HG02759 (cell line): Measurements from ENCODE around the gene ZNF83.
"Not testable (repeated sequence)": the region's sequence is repeated elsewhere in the genome, so short reads cannot be mapped to it uniquely, and the experiment has no call there.

ENCODE experiments used
- ATAC-seq: cut with Tn5 transposase; IDR thresholded peaks from one replicate; pipeline ENCODE4 v1.9.1; 2021; ENCODE audit warnings: mild to moderate bottlenecking, moderate library complexity; ENCODE audit not compliant: unreplicated experiment

The ZNF83 gene

DNA sequence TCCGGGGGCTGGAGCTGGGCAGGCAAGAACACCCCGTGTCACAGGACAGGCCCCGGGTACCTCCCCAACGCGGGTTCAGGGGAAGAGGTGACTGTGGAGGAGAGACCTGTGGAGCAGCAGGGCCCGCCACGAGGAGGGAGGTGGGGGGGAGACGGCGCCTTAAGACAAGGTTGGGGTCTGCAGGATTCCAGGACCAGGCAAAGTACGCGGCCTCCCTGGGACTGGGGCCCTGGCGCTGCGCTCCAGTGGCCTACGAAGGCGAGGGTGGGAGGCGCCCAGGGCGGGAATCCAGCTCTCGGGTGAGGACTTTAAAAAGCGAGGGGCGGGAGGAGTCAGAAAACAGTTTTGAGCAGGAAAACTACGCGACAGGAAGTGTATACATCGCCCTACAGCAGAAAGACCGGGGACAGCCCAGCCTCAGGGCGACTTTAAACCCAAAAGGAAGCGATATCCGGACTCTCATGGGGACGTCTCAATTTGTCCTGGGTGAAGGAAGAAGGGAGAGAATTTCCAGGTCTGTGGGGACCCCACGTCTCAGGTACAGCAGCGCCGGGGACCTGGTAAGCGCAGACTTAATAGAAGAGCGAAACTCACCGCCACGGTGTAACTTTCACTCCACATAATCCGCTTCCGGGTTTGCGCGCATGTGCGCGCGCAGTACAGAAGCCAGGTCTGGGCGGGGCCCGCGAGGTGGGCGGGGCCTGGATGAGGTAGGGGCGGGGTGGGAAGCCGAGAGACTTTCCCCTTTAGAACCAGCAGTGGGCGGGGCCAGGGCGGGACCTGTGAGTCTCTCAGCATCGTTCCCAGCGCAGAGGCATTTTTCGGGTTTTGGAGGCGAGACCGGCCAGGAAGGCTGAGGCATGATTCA lies at the start of gene ZNF83:
Gene ZNF83, minus strand, starts transcription at position 638 of the 868 bp plus-strand sequence.
- ATAC-seq = peak; percentile 90

DNA sequence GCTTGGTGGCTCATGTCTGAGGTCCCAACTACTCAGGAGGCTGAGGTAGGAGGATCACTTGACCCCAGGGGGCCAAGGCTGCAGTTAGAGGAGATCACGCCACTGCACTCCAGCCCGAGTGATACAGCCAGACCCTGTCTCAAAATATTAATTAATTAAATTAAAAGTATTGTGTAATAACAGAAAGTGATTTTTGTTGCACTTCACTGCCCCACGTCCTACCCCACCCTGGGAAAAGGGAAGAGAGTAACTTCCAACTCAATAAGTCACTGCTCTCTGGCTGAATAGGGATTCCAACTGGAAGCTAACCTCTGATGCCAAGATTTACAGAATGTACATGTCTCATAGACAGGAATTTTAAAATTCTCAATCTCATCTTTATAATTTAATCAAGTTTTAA lies 49.5 kb upstream of the ZNF83 start:
- ATAC-seq = no peak

DNA sequence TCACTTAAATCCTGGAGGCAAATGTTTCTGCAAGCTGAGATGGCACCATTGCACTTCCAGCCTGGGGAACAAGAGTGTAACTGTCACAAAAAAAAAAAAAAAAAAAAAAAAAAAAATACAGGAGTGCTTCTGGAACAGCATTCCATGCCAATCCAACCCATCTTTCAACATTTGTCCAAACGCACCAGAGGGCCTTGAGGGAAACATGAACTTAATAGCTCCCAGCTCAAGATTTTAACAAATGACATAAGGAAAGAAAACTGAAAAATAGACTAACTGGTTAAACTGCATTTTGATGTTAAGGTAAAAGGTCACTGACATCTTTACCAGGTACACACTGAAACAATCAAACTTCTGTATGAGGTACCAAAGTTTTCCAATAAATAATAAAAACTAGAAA lies 47.7 kb upstream of the ZNF83 start:
- ATAC-seq = no peak

DNA sequence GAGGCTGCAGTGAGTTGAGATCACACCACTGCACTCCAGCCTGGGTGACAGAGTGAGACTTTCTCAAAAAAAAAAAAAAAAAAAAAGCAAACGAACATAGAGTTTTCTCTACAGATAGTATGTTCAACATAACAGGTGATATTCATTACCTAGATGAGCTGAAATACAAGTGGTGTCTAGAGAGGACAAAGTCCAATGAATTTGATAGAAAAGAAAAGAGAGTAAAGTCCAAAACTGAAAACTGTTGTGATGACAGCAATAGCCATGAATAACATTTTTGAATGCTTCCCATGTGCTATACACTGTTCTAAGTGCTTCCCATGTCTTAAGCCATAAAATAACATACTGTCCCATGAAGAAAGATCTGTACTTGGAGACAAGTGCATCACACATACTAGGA lies 43.1 kb upstream of the ZNF83 start:
- ATAC-seq = not testable (repeated sequence)

DNA sequence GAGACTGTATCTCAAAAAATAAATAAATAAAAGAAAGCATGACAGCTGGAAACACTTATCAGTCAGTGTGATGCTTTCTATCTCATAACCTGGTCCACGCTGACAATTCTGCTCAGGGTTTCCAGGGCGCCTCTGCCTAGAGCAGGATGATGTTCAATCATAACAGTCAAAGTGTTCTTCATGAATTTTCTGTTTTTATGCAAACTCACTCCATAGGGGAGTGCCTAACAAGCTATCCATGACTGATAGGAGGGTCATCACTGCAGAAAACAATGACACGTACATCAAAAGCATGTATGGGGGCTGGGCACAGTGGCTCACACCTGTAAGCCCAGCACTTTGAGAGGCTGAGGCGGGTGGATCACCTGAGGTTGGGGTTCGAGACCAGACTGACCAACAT lies 41.4 kb upstream of the ZNF83 start:
- ATAC-seq = no peak

DNA sequence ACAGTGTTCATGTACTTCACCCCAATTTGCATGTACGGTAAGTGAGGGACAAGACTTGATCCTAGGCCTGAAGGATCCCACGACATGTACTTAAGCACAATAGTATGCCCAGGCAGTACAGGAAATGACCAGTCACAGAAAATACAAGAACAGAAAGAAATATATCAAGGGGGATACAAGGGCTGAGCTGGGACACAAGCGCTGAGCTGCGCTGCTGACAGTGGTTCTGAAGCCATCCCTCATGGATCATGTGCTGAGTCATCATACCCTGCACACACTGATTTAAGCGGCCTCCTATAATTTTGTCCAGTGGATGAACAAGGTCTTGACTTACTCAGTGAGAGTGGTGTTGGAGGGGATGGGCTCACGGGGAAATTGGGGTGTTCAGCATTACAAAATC lies 37.1 kb upstream of the ZNF83 start:
- ATAC-seq = not testable (repeated sequence)

DNA sequence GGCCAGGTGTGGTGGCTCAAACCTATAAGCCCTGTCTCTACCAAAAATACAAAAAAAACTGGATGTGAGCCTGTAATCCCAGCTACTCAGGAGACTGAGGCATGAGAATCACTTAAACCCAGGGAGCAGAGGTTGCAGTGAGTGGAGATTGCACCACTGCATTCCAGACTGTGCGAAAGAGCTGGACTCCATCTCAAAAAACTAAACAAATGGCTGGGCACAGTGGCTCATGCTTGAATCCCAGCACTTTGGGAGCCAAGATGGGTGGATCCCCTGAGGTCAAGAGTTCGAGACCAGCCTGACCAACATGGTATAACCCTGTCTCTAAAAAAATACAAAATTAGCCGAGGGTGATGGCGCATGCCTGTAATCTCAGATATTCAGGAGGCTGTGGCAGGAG lies 34.9 kb upstream of the ZNF83 start:
- no peak for ATAC-seq

DNA sequence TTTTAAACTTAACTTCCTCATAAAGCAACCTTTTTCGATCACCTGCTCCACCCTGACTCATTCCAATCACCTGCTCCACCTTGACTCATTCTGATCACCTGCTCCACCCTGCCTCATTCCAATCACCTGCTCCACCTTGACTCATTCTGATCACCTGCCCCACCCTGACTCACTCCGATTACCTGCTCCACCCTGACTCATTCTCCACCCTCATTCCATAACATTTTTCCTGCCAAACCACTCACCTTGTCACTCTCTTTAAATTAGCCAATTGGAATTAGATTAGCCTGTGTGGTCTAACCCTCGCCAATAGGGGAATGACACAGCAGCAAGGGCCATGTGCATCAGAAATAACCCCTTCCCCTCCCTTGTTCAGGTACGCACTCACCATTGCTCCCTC lies 31.9 kb upstream of the ZNF83 start:
- no peak for ATAC-seq

DNA sequence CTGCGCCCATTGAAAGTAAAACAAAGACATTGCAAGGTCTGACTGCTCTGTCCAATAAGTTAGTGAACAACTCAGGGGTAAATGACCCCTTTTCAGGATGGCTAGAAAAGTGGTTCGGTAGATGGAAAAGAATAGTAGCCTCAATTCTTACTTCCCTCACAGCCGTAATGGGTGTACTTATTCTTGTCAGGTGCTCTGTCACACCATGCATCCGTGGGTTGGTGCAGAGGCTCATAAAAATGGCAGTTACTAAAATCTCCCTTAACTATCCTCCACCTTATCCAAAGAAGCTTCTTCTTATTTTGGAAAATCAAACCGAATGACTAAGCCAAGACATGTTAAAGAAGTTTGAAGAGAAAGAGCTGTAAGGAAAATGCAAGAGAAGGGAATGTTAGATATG lies 31.4 kb upstream of the ZNF83 start:
- ATAC-seq = no peak

DNA sequence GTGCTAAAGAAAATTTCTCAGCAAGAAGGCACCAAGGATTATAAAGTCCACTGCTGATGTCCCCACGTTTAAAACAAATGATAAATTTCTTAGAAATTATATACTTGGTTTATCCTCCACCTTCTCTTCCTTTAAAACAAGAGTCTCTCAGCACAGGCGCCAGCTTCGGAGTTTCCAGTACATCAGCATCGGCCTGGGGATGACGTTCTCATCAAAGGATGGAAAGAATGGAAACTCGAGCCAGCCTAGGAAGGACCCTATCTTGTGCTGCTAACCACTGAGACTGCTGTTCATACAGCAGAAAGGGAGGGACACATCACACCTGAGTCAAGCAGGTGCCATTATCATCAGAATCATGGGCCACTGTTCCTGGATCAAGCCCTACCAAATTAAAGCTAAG lies 29.8 kb upstream of the ZNF83 start:
- no peak for ATAC-seq

DNA sequence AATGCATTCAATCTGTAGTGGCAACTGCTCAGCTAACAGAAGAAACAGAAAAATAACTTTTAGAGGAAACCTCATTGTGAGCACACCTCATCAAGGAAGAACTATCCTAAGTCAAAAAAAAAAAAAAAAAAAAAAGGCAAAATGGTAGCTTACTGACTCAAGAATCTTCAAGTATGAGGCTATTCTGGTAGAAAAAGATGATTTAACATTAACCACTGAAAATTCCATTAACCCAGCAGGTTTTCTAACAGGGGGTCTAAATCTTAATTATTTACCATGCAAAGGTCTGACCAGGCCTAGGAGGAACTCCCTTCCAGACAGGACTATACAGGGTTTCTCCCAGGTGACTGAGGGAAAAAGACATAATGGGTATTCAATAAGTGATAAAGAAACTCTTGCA lies 28.4 kb upstream of the ZNF83 start:
- ATAC-seq = no peak

DNA sequence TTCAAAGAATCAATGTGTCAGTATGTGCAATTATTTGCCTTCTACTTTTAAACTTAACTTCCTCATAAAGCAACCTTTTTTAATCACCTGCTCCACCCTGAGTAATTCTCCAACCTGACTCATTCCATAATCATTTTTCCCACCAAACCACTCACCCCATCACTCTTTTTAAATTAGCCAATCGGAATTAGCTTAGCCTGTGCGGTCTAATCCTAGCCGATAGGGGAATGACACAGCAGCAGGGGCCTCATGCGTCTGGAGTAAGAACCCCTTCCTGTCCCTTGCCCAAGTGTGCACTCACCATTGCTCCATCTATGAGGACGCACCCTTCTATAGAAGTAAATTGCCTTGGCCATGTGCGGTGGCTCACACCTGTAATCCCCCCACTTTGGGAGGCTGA lies 27.4 kb upstream of the ZNF83 start:
- ATAC-seq = no peak

DNA sequence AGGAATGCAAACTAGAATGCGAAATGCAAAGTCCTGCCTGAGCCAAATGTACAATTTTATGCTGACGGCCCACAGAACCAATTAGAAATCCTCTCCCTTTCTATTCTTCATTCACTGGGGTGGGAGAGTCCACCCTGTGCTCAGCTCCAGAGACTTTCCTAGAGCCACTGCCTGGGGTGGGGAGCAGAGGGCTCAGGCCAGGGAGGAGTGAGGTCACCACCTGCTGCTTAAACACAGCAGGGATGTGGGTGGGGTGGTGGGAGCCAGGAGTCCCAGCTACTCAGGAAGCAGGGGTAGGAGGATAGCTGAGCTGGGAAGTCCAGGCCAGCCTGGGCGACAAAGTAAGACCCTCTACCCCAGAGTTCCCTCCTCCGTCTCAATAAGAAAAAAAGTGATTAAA lies 26.9 kb upstream of the ZNF83 start:
- no peak for ATAC-seq

DNA sequence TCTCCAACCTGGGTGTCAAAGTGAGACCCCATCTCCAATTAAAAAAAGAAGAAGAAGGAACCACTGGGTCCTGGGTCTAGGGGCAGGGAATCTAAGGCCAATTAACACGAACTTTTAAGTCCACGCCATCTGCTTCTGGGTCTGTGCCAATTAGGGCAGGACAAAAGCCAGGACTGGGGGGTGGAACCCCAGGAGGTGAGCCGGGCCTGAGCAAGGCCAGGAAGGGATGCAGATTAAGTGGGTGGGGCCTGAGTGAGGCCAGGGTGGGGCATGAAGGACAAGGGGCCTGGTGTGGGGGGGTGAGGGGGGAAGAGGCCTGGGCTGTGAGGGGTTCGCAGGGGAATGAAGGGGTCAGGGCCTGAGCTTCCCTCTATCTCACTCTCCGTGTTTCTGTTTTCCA lies 26.3 kb upstream of the ZNF83 start:
- no peak for ATAC-seq

DNA sequence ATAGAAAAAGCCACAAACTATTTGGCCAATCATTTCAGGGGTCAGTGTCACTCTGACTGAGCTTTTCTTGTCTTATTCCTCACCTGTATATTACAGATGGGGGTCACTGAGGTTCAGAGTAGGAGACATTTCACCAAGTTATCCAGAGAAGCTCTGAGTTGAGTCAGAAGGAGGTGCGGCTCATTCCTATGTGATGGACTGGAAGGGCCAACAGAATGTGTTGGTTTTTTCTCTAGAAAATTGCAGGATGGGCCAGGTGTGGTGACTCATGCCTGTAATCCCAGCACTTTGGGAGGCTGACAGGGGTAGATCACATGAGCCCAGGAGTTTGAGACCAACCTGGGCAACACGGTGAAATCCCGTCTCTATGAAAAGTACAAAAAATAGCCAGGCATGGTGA lies 24.5 kb upstream of the ZNF83 start:
- no peak for ATAC-seq

DNA sequence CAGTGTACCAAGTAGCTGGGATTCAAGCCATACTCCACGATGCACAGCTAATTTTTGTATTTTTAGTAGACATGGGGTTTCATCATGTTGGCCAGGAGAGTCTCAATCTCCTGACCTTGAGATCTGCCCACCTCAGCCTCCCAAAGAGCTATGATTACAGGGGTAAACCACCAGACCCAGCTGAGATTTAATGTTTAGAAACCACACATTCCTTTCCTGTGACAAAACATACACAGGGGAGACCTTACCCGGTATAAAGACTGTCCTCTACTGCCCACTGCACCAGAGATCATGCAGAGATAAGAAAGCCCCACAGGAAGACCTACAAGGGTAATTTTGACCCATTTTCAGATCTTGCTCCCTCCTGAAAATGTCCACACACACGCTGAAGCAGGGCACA lies 22.8 kb upstream of the ZNF83 start:
- ATAC-seq = no peak

DNA sequence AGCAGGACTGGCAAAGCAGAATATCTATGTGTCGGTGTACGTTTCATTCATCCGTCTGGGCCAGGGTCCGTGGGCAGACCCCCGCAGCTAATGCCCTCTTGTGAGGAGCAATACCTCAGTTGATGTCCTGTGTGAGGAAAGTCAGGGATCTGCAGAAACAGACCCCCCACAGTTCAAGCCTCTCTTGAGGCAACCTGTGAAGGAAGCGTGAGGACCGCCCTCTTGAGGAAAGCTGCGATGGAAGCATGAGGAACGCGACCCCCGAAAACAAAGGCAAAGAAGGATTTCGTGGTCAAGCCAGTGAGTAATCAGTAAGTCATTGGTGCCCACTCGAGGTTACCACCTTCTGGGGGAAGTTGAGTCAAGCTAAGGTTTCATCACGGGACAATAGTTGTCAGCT lies 20.9 kb upstream of the ZNF83 start:
- no peak for ATAC-seq

DNA sequence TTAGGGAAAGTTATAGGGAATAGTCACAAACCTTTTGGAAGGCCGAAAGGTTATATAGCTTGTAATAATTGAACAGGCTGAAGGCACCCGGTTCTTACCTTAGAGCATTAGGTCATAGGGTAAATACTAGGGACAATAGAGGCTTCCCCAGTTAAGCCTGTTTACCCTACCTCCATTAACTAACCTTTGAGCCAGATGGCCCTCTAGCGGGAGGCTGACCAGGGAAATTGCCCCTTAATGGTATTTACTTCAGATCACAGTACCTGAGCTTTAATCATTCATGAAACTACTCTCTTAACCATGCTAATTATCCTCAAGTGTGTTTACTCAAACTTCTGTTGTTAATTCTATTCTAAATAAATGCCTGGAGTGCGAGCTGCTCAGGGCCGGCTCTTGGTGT lies 20.4 kb upstream of the ZNF83 start:
- ATAC-seq = no peak

DNA sequence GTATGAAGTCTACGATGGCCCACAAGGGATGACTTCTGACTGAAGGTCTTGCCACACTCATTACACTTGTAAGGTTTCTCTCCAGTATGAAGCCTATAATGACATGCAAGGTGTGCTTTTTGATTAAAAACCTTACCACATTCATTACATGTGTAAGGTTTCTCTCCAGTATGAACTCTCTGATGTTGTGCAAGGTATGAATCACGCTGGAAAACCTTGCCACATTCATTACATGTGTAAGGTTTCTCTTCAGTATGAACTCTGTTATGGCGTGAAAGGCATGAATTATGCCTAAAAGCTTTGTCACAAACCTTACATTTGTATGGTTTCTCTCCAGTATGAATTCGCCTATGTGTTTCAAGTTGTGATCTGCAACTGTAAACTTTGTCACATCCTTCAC lies 15.0 kb upstream of the ZNF83 start:
- ATAC-seq = no peak

DNA sequence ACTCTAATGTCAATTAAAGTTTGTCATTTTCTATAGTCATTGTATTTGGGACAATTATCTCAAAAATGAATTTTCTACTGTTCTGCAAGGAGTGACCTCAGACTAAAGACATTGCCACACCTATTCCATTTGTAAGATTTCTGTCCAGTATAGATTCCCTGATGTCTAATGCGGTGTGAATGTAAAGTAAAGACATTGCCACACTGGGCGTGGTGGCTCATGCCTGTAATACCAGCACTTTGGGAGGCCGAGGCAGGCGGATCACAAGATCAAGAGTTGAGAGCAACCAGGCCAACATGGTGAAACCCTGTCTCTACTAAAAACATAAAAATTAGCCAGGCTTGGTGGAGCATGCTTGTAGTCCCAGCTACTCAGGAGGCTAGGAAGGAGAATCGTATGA lies 13.8 kb upstream of the ZNF83 start:
- ATAC-seq = no peak

DNA sequence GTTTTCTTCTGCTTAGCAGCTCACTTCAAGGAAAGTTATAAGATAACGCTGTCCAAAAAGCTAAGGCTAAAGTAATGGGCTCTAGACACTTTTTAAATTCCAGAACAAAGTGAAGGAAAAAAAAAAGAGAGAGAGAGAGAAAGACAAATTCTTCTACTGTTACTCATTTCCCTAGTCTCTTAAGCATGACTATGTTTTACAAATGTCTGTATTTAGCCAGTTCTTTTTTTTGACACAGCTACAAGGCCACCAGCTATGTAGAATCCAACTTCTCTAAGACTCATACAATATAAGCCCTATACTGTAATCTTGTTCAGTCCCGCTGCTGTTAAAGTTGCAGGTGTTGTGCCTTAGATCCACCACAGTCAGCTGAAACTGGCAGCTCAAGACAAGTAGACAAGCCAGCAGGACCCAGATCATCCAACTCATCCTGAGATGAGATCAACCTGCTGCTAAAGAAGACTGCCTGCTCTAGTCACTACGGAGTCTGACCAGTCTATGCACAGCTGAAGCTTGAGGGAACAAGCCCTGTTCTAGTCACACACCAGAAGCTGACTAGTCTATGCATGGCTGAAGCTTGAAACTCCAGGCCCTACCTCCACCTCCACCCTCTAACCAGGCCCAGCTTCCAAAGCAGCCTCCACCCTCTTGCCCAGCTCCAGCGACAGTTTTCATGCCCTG lies 10.3 kb upstream of the ZNF83 start:
- no peak for ATAC-seq

DNA sequence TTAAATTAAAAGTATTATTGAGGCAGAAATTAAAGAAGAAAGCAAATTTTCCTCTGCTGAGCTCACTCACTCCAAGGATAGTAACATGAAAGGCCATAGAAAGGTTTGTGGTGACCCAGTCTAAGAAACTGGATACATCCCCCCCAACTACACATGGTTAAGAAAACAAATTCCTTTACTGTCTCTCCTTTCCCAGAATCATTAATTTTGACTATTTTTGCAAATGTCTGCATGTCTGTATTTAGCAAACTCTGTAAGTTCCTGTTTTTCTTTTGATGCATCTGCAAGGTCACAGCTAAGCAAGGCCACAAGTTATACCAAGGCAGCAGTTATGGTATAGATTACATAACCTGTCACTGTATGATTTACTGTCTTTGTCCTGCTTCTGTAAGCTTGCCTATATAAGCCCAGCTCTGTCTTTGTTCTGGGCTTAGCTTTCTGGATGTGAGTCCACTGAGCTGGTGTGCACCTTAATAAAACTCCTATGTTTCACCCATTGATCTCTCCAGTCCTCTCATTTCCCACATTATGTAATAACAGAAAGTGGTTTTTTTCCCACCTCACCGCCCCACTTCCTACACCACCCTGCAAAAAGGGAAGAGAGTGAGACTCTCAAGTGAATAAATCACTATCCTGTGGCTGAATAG lies 8.5 kb upstream of the ZNF83 start:
- no peak for ATAC-seq
